ENCODE data around the gene FAF1.

Gene FAF1

DNA sequence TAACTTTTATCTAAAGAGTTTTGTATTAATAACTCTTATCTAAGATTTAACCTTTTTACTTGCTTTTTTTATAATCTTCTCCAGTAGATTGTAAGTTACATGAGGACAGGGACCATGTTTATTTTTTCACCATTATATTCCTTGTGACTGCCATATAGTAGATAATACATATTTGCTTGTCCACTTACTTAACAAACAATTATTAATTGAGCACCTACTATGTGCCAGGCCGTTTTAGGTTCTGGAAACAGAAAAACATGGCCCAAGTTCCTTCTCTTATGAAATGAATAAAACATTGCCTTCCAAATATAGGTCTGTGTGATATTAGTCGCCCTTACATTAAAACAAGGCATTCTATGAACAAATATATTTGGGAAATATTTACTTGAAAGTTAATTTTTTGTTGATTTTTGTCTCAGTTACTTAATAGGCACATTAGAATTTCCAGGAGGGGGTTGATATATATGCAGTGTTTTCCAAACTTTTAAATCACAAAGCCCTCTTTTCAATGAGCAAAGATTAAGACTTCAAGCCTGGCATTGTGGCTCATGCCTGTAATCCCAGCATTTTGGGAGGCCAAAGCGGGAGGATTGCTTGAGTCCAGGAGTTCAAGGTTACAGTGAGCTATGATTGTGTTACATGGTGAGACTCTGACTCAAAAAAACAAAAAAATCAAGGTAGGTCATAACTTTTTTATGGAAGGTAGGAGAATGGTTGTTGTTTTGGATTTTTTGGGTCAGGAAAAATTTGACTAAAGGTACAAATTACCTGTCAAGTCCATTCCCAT, 32.7 kb upstream of the FAF1 start:
- Histone ChIP-seq H3K9me3 (ENCODE audit: control insufficient read depth in 1 of 2, low read length in 2 of 2) (no peaks in the 10 kb centered on the region), H3K4me1 (ENCODE audit: control insufficient read depth in 1 of 2, insufficient read depth in 2 of 2, low read length in 2 of 2) (no peaks in the 10 kb centered on the region), H3K27ac (ENCODE audit: low read length) (no peak overlapping the region), H3K27me3 (ENCODE audit: low read depth, low read length) (no peaks in the 10 kb centered on the region), H3K4me3 (ENCODE audit: low read depth in 1 of 2, low read length in 2 of 2) (no peak overlapping the region), H3K36me3 (ENCODE audit: control insufficient read depth in 1 of 2, insufficient read depth in 2 of 2, low read length in 2 of 2) (no peaks in the 10 kb centered on the region)

DNA sequence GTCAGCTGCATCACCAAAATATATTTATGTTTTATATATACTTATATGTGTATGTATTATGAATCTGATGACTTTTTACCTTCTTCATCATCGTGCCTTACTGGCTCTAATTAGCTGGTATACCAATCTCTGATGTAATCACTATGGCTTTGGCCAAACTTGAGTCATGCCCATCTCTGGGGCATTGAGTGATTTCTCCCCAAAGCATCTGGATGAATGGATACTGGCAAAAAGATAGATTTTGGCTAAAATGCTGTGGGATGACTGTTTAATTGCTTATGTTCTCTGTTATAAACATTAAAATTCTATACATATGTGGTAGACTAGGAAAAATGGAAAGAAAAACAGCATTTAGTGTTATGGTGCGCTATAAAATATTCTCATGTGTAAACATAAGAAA, 29.6 kb upstream of the FAF1 start:
- no peak overlapping the region for H3K4me3 ChIP-seq (ENCODE audit: low read depth in 1 of 2, low read length in 2 of 2)
- H3K27me3 ChIP-seq (ENCODE audit: low read depth, low read length), result no peaks in the 10 kb centered on the region
- H3K36me3 ChIP-seq (ENCODE audit: control insufficient read depth in 1 of 2, insufficient read depth in 2 of 2, low read length in 2 of 2), result no peaks in the 10 kb centered on the region
- H3K27ac ChIP-seq (ENCODE audit: low read length), result no peak overlapping the region
- H3K4me1 ChIP-seq (ENCODE audit: control insufficient read depth in 1 of 2, insufficient read depth in 2 of 2, low read length in 2 of 2), result no peaks in the 10 kb centered on the region
- H3K9me3 ChIP-seq (ENCODE audit: control insufficient read depth in 1 of 2, low read length in 2 of 2), result no peaks in the 10 kb centered on the region

DNA sequence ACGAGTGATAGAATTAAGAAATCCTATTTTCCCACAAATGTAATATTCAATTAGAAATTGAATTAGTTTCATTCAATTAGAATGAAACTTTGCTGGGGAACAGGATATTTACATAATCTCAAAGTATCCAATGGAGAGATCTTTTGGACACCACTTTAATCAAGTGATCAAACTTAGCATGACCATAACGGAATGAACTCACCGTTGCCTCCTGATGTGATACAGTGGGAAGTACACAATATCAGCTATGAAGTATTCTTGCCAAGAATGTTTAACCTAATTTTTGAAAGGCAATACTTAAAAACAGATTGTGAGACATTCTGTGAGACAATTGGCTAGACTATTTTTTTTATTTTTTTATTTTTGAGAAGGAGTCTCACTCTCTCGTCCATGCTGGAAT, 26.6 kb upstream of the FAF1 start:
- no peaks in the 10 kb centered on the region for H3K9me3 ChIP-seq (ENCODE audit: control insufficient read depth in 1 of 2, low read length in 2 of 2)
- no peak overlapping the region for H3K27ac ChIP-seq (ENCODE audit: low read length)
- H3K36me3 ChIP-seq (ENCODE audit: control insufficient read depth in 1 of 2, insufficient read depth in 2 of 2, low read length in 2 of 2), result no peaks in the 10 kb centered on the region
- no peaks in the 10 kb centered on the region for H3K27me3 ChIP-seq (ENCODE audit: low read depth, low read length)
- no peak overlapping the region for H3K4me3 ChIP-seq (ENCODE audit: low read depth in 1 of 2, low read length in 2 of 2)
- no peaks in the 10 kb centered on the region for H3K4me1 ChIP-seq (ENCODE audit: control insufficient read depth in 1 of 2, insufficient read depth in 2 of 2, low read length in 2 of 2)

DNA sequence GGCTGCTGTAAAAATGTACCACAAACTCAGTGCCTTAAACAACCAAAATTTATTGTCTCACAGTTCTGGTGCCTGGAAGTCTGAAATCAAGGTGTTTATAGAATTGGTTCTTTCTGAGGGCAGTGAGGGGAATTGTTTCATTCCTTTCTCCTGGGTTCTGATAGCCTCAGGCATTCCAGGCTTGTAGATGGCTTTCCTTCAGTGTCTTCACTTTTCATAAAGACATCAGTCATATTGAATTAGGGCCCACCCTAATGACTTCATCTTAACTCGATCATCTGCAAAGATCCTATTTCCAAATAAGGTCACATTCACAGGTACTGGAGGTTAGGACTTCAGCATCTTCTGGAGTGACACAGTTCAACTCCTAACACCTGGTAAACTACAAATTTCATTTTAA, 25.0 kb upstream of the FAF1 start:
- no peaks in the 10 kb centered on the region for H3K36me3 ChIP-seq (ENCODE audit: control insufficient read depth in 1 of 2, insufficient read depth in 2 of 2, low read length in 2 of 2)
- no peaks in the 10 kb centered on the region for H3K4me1 ChIP-seq (ENCODE audit: control insufficient read depth in 1 of 2, insufficient read depth in 2 of 2, low read length in 2 of 2)
- no peak overlapping the region for H3K4me3 ChIP-seq (ENCODE audit: low read depth in 1 of 2, low read length in 2 of 2)
- H3K27ac ChIP-seq (ENCODE audit: low read length), result no peak overlapping the region
- H3K9me3 ChIP-seq (ENCODE audit: control insufficient read depth in 1 of 2, low read length in 2 of 2), result no peaks in the 10 kb centered on the region
- no peaks in the 10 kb centered on the region for H3K27me3 ChIP-seq (ENCODE audit: low read depth, low read length)

DNA sequence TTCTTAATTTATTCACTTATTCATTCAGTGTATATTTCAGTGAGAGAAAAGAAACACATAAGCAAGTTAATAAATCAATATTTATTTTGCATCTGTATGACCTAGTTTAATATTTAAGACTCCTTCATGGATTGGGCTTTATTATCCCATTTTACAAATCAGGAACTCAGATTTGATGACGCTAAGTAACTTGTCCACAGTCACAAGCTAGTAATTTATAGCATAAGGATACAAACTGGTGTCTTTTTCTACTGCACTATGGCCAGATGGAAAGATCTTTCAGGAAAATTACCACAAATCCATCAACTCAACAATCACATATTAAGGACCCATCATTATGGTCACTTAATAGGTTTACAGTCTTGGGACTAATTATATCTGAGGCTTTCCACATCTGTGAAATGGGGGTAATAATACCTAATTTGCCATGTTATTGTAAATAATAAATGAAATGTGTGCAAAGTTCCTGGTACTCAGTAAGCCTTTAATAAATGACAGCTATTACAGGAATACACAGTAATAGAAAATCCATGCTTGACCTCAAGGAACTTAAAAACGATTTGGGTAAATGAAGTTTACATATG, 23.2 kb upstream of the FAF1 start:
- Histone ChIP-seq H3K9me3 (ENCODE audit: control insufficient read depth in 1 of 2, low read length in 2 of 2) (no peaks in the 10 kb centered on the region), H3K36me3 (ENCODE audit: control insufficient read depth in 1 of 2, insufficient read depth in 2 of 2, low read length in 2 of 2) (no peaks in the 10 kb centered on the region), H3K4me3 (ENCODE audit: low read depth in 1 of 2, low read length in 2 of 2) (no peak overlapping the region), H3K27ac (ENCODE audit: low read length) (no peak overlapping the region), H3K4me1 (ENCODE audit: control insufficient read depth in 1 of 2, insufficient read depth in 2 of 2, low read length in 2 of 2) (no peaks in the 10 kb centered on the region), H3K27me3 (ENCODE audit: low read depth, low read length) (peaks cover 2% of the 10 kb centered on the region)

DNA sequence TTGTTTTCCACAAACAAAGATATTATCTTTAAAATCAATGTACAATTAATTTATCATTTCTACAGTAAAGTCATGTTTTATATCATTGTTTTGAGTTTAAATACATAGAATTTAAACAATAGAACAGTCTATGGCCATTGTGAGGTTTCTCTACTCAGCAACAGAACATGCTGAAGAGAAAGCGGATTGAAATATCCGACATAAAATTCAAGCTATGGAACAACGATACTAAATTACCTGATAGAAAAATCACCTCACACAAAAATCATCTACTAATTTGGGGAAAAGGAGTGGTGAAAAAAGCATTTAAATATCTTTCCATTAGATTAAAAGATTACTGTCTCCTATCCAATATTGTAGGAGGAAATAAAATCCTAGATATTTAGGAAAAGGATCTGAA, 22.5 kb upstream of the FAF1 start:
- no peaks in the 10 kb centered on the region for H3K9me3 ChIP-seq (ENCODE audit: control insufficient read depth in 1 of 2, low read length in 2 of 2)
- H3K27ac ChIP-seq (ENCODE audit: low read length), result no peak overlapping the region
- no peak overlapping the region for H3K4me3 ChIP-seq (ENCODE audit: low read depth in 1 of 2, low read length in 2 of 2)

DNA sequence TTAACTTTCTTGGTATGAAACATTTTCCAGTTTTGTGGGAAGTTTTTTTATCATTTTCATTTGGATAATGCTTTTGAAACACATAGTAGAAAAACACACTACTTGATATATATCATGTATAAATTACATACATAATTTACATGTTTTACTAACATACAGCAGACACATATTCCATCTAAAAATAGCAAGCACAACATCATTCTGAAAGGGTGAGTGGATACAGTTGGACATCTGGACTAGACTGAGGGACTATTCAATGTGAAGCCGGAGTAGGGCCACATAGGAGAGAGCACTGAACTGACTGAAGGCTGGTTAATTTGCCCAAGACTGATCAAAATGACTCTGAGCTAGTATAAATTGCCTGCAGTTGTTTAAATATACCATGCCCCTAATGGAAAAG, 21.7 kb upstream of the FAF1 start:
- H3K36me3 ChIP-seq (ENCODE audit: control insufficient read depth in 1 of 2, insufficient read depth in 2 of 2, low read length in 2 of 2), result no peaks in the 10 kb centered on the region
- no peaks in the 10 kb centered on the region for H3K9me3 ChIP-seq (ENCODE audit: control insufficient read depth in 1 of 2, low read length in 2 of 2)
- H3K27ac ChIP-seq (ENCODE audit: low read length), result peak overlapping the region; percentile 3
- no peaks in the 10 kb centered on the region for H3K4me1 ChIP-seq (ENCODE audit: control insufficient read depth in 1 of 2, insufficient read depth in 2 of 2, low read length in 2 of 2)
- peaks cover 3% of the 10 kb centered on the region for H3K27me3 ChIP-seq (ENCODE audit: low read depth, low read length)
- H3K4me3 ChIP-seq (ENCODE audit: low read depth in 1 of 2, low read length in 2 of 2), result no peak overlapping the region

More for the DNA sequence above, 22.5 kb upstream of the FAF1 start:
- Histone ChIP-seq H3K4me1 (ENCODE audit: control insufficient read depth in 1 of 2, insufficient read depth in 2 of 2, low read length in 2 of 2) (no peaks in the 10 kb centered on the region), H3K27me3 (ENCODE audit: low read depth, low read length) (peaks cover 3% of the 10 kb centered on the region), H3K36me3 (ENCODE audit: control insufficient read depth in 1 of 2, insufficient read depth in 2 of 2, low read length in 2 of 2) (no peaks in the 10 kb centered on the region)

DNA sequence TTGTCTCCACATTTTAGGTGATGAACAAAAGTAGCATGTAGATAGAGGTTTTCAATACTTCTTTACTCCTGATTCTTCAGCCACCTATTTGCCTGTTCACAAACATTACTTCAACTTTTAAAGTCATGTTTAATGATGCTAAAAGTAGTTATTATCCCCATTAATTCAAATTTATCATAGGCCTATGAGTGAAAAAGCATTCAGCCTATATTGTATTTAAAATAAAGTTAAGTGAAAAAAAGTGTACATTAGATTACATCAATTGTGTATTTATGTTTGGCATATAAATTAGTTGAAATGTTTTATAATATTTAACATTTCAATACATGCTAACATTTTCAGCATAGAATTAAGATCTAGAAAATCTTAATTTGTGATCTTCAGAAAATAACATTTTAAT, 20.4 kb upstream of the FAF1 start:
- Histone ChIP-seq H3K27ac (ENCODE audit: low read length) (peak overlapping the region; percentile 86), H3K9me3 (ENCODE audit: control insufficient read depth in 1 of 2, low read length in 2 of 2) (no peaks in the 10 kb centered on the region), H3K4me3 (ENCODE audit: low read depth in 1 of 2, low read length in 2 of 2) (no peak overlapping the region), H3K36me3 (ENCODE audit: control insufficient read depth in 1 of 2, insufficient read depth in 2 of 2, low read length in 2 of 2) (no peaks in the 10 kb centered on the region), H3K27me3 (ENCODE audit: low read depth, low read length) (peaks cover 8% of the 10 kb centered on the region), H3K4me1 (ENCODE audit: control insufficient read depth in 1 of 2, insufficient read depth in 2 of 2, low read length in 2 of 2) (peaks cover 0 to 3% of the 10 kb centered on the region in 2 donors)

DNA sequence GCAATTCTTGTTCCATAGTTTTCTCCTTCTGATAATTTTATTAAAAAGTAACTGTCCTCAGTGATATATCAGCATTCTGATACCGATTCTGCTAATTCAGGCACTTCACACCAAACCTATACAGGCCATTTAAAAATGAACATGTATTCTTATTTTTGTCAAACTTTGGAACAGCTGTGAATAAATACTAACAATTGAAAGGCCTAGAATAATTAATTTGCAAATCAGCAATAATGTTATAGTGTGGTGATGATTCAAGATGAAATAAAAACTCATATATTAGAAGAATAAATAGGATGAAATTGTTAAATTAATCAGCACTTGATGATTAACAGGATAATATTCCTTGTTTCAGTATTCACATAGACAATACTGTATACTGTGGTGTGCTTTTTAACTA, 19.9 kb upstream of the FAF1 start:
- peaks cover 0 to 3% of the 10 kb centered on the region in 2 donors for H3K4me1 ChIP-seq (ENCODE audit: control insufficient read depth in 1 of 2, insufficient read depth in 2 of 2, low read length in 2 of 2)
- H3K9me3 ChIP-seq (ENCODE audit: control insufficient read depth in 1 of 2, low read length in 2 of 2), result no peaks in the 10 kb centered on the region
- no peak overlapping the region for H3K4me3 ChIP-seq (ENCODE audit: low read depth in 1 of 2, low read length in 2 of 2)
- no peaks in the 10 kb centered on the region for H3K36me3 ChIP-seq (ENCODE audit: control insufficient read depth in 1 of 2, insufficient read depth in 2 of 2, low read length in 2 of 2)
- H3K27me3 ChIP-seq (ENCODE audit: low read depth, low read length), result peaks cover 8% of the 10 kb centered on the region
- H3K27ac ChIP-seq (ENCODE audit: low read length), result peak overlapping the region; percentile 86

DNA sequence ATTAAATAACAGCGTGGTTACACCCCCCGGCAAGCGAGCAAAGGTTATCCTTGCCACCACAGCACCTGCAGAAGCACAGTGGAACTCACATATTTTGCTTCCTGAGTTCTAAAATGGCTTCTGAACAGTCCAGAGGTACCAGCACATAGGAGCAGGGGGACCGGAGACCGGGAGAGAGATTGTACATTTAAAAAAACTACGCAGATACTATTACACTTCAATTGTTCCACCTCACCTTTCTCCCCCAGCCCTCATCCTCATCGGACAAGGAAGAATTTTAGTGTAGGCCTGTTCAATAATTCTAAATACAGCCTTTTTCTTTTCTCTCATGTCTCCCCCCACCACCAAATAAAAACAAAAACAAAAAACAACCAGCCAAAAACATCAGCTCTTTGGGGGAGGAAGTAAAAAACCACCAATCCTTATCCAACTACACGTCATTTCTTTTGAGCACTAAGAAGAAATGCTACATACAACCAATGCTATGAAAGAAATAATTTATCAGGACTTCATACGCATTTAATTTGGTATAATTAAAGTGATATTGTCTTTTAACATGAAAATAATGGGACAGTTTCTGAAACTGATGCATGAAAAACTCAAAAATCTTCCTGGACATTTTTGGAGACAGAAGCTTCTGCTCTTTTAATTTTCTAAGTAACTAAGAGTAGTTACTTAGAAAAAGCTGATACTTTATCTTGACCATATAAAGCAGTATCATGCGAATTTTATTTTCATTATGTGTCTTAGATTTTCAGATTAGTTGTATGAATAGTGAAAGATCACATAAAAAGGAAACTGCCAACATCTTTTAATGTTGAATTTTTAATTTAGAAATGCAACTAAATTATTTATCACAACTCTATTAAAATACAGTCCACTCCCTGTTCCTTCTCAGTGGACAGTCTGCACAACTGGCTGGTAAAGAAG, 19.1 kb upstream of the FAF1 start:
- Histone ChIP-seq H3K4me1 (ENCODE audit: control insufficient read depth in 1 of 2, insufficient read depth in 2 of 2, low read length in 2 of 2) (peaks cover 0 to 3% of the 10 kb centered on the region in 2 donors), H3K36me3 (ENCODE audit: control insufficient read depth in 1 of 2, insufficient read depth in 2 of 2, low read length in 2 of 2) (no peaks in the 10 kb centered on the region), H3K9me3 (ENCODE audit: control insufficient read depth in 1 of 2, low read length in 2 of 2) (no peaks in the 10 kb centered on the region), H3K27ac (ENCODE audit: low read length) (peak overlapping the region; percentile 86), H3K4me3 (ENCODE audit: low read depth in 1 of 2, low read length in 2 of 2) (peak overlapping the region; percentile 86 to 93), H3K27me3 (ENCODE audit: low read depth, low read length) (peaks cover 8% of the 10 kb centered on the region)

DNA sequence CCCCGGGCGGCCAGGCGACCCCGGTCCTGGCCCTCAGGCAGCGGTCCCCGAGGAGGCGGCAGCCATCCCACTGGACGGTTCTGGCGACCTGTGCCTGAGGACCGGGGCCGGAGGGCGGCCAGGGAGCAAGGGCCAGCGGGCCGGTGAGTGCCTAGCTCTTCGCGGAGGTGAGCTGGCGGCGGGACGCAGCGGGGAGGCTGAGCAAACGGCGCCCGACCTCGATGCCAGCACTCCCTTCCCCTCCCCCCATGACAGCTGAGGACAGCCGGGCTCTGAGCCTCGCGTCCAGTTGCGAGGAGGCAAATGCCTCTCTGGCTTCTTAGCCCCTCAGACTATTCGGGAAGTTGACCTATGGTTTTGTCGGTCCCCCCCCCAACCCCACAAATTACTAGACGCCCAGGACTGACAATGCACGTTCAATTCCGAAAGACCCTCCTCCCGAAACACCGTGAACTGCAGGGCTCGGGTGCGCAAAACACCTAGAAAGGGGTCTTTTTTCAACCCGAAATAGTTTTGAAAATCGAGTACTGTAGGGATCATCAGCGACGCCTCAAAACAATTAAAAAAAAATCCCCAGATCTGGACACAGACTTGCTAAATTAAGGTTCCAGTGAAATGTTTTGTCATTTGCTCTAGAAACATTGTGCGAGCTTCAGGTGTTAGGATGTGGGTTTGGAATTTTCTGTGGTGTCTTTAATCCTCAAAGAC, 18.2 kb upstream of the FAF1 start:
- Histone ChIP-seq H3K9me3 (ENCODE audit: control insufficient read depth in 1 of 2, low read length in 2 of 2) (no peaks in the 10 kb centered on the region), H3K4me1 (ENCODE audit: control insufficient read depth in 1 of 2, insufficient read depth in 2 of 2, low read length in 2 of 2) (peaks cover 0 to 3% of the 10 kb centered on the region in 2 donors), H3K27me3 (ENCODE audit: low read depth, low read length) (peaks cover 8% of the 10 kb centered on the region), H3K36me3 (ENCODE audit: control insufficient read depth in 1 of 2, insufficient read depth in 2 of 2, low read length in 2 of 2) (no peaks in the 10 kb centered on the region), H3K27ac (ENCODE audit: low read length) (peak overlapping the region; percentile 86), H3K4me3 (ENCODE audit: low read depth in 1 of 2, low read length in 2 of 2) (peak overlapping the region; percentile 86 to 93)
